H1 (cell line): Measurements from ENCODE around the gene SMIM24. TPM values are rescaled to one million over a fixed set of nuclear protein-coding genes. Genes with fewer than 3 reads are reported as not detected.

ENCODE experiments used
- CBX5 ChIP-seq: fragments of 300-800, 300-1000 bp; sonication (generic); IDR thresholded peaks from 2 replicates; pipeline ENCODE4 v1.7.1; 2016; ENCODE audit warnings: antibody characterized with exemption, low read length, low read depth
- CTCF ChIP-seq, 3 experiments: IDR thresholded peaks; 1 replicate in 2 of 3; 2 replicates in 1 of 3; pipeline versions ENCODE4 v1.5.1 to v1.6.1; 2011; ENCODE audit warnings: low read length in 3 of 3, mild to moderate bottlenecking in 3 of 3, inconsistent platforms in 2 of 3, low read depth in 1 of 3, moderate library complexity in 1 of 3; ENCODE audit not compliant: insufficient read depth in 1 of 3; ENCODE audit errors: control extremely low read depth in 1 of 3
- SAP30 ChIP-seq: fragments of 300-600 bp; sonication (generic); IDR thresholded peaks from 2 replicates; pipeline ENCODE4 v1.7.1; 2012; ENCODE audit warnings: low read length, moderate library complexity, mild to moderate bottlenecking, inconsistent platforms; ENCODE audit not compliant: insufficient read depth, insufficient replicate concordance
- polyA plus RNA-seq, 7 experiments: library from polyadenylated mRNA; depleted of rRNA in 3 of 7; stranded (reverse) in 5 of 7; unstranded in 2 of 7; fragments of >200 nt in 5 of 7; fragments of 200-250 nt in 2 of 7; gene quantifications; 1 replicate in 5 of 7; 2 replicates in 1 of 7; 4 replicates in 1 of 7; pipeline versions ENCODE4 v1.2.1 to v1.2.3, GENCODE V29; 2011 to 2013; ENCODE audit warnings: missing spikeins in 2 of 7, mixed read lengths in 2 of 7
- total RNA-seq: library from RNA; stranded (reverse); fragmentation: NEBNext Ultra II Directional; extraction: Animal tissue kit (Norgen Biotek cat#: 25700); gene quantifications from 2 replicates; pipeline ENCODE4 v1.2.1, GENCODE V29; 2021

The SMIM24 gene
- total and polyA plus RNA-seq, 2 of the 8 experiments (the other 6 are each of a cell fraction or from before 2014, with no cell fraction given) = 3.8 to 4.5 TPM

DNA sequence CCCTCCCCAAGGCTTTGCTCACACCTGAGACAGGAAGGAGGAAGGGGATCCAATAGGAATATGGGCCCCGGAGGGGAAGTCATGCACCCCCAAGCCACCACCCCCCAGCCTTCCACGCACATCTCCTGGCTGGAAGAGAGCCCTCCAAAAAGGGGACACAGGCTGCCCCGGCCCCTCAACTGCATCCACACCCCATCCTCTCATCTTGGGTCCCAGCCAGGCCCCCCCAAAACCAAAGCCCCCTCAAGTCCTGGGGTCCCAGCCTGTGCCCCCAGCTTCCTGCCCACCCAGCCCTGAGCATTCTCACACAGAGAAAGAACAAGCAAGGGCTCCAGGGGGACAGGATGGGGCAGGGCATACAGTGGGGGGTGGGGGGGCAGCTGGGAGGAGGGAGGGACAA lies 12.1 kb downstream of the SMIM24 start (continued):
- TF ChIP-seq SAP30 (no peak), CBX5 (no peak), CTCF (IDR thresholded peaks at IDR 0.05; ENCODE audit: control extremely low read depth in 1 of 3, insufficient read depth in 1 of 3, low read depth in 1 of 3, low read length in 3 of 3) (no peak)
